H1 (cell line): ENCODE data around the gene PSMF1. TPM values are rescaled to one million over a fixed set of nuclear protein-coding genes. Genes with fewer than 3 reads are reported as not detected.

ENCODE experiments used
- CTCF ChIA-PET: fragments of 300-600 bp; sonication (Branson Sonifier 250); formaldehyde crosslinking; loops from one replicate; lab custom pipeline; 2021; ENCODE audit not compliant: partially characterized antibody; lab: Charles Lee
- POLR2A ChIA-PET: fragments of 300-600 bp; sonication (Branson Sonifier 250); formaldehyde crosslinking; loops from one replicate; lab custom pipeline; 2021; ENCODE audit warnings: inconsistent platforms; ENCODE audit not compliant: partially characterized antibody; lab: Charles Lee
- DNase-seq, 2 experiments: peaks; one replicate each; pipeline versions ENCODE4 v3.0.0 to v3.0.0-alpha.2; 2010 to 2022; ENCODE audit warnings: low spot score in 2 of 2, low read depth in 1 of 2, mixed read lengths in 1 of 2
- FAIRE-seq: peaks from 2 replicates; lab custom pipeline; 2011; peaks lifted over from hg19 to GRCh38; lab: Jason Lieb, UNC
- H2AFZ ChIP-seq: 2 replicates; pipeline ENCODE4 v1.8.1; 2012; ENCODE audit warnings: low read length, inconsistent platforms
- H2AK5ac ChIP-seq: 2 replicates; pipeline ENCODE4 v1.6.1; 2013; ENCODE audit warnings: low read depth, low read length
- H2BK120ac ChIP-seq: replicated peaks from 2 replicates; pipeline ENCODE3; 2013; ENCODE audit warnings: low read depth, low read length, inconsistent platforms
- H2BK12ac ChIP-seq: 2 replicates; pipeline ENCODE4 v1.6.1; 2013; ENCODE audit warnings: low read depth, low read length
- H2BK15ac ChIP-seq: 2 replicates; pipeline ENCODE4 v1.6.1; 2013; ENCODE audit warnings: low read length
- H2BK20ac ChIP-seq: 2 replicates; pipeline ENCODE4 v1.6.1; 2013; ENCODE audit warnings: low read length
- H2BK5ac ChIP-seq: 2 replicates; pipeline ENCODE4 v1.6.1; 2013; ENCODE audit warnings: low read depth, low read length
- H3K14ac ChIP-seq: 2 replicates; pipeline ENCODE4 v1.6.1; 2013; ENCODE audit warnings: inconsistent platforms; ENCODE audit not compliant: insufficient read length
- H3K18ac ChIP-seq: 2 replicates; pipeline ENCODE4 v1.6.1; 2013; ENCODE audit warnings: low read length; ENCODE audit errors: extremely low read depth
- H3K23ac ChIP-seq: 2 replicates; pipeline ENCODE4 v1.6.1; 2013; ENCODE audit warnings: inconsistent platforms; ENCODE audit not compliant: insufficient read length
- H3K23me2 ChIP-seq: 2 replicates; pipeline ENCODE4 v1.6.1; 2013; ENCODE audit warnings: low read depth, low read length
- H3K27ac ChIP-seq: 2 replicates; pipeline ENCODE4 v1.6.1; 2011; ENCODE audit warnings: low read depth, low read length, inconsistent platforms
- H3K27me3 ChIP-seq, 4 experiments: replicated peaks in 1 of 4; 1 replicate in 1 of 4; 2 replicates in 3 of 4; pipeline versions ENCODE4 v1.6.1 to v1.8.1; 2011 to 2013; ENCODE audit warnings: low read length in 3 of 4, mild to moderate bottlenecking in 3 of 4, inconsistent platforms in 2 of 4, mixed read lengths in 2 of 4, moderate library complexity in 1 of 4; ENCODE audit not compliant: control insufficient read depth in 3 of 4, insufficient read depth in 3 of 4; ENCODE audit errors: extremely low read depth in 1 of 4
- H3K36me3 ChIP-seq, 4 experiments: 2 replicates each; pipeline versions ENCODE4 v1.6.1 to v1.8.1; 2011 to 2013; ENCODE audit warnings: mild to moderate bottlenecking in 4 of 4, low read length in 3 of 4, moderate library complexity in 2 of 4, control low read depth in 1 of 4, inconsistent platforms in 1 of 4; ENCODE audit not compliant: insufficient read depth in 4 of 4, control insufficient read depth in 2 of 4
- H3K4ac ChIP-seq: replicated peaks from 2 replicates; pipeline ENCODE3; 2013; ENCODE audit warnings: low read length, low read depth, mixed read lengths, inconsistent platforms; ENCODE audit not compliant: insufficient read length
- H3K4me1 ChIP-seq, 4 experiments: replicated peaks in 1 of 4; 1 replicate in 1 of 4; 2 replicates in 3 of 4; pipeline versions ENCODE4 v1.6.1 to v1.8.1; 2011 to 2013; ENCODE audit warnings: low read length in 3 of 4, inconsistent platforms in 2 of 4, mixed read lengths in 1 of 4; ENCODE audit not compliant: insufficient read depth in 4 of 4, control insufficient read depth in 3 of 4
- H3K4me2 ChIP-seq, 2 experiments: 2 replicates each; pipeline versions ENCODE4 v1.6.1 to v1.8.1; 2011 to 2013; ENCODE audit warnings: low read depth in 2 of 2, low read length in 2 of 2, control low read depth in 1 of 2, inconsistent platforms in 1 of 2, mild to moderate bottlenecking in 1 of 2; ENCODE audit not compliant: insufficient read depth in 1 of 2
- H3K4me3 ChIP-seq, 4 experiments: fragments of 200-600, 300-600 bp in 1 of 4; sonication (generic), shearing (Covaris generic), sonication (Bioruptor Twin) in 1 of 4; 2 replicates each; pipeline versions ENCODE4 v1.5.1 to v1.8.1; 2011 to 2016; ENCODE audit warnings: low read length in 4 of 4, low read depth in 3 of 4, control low read depth in 2 of 4, inconsistent platforms in 2 of 4, mild to moderate bottlenecking in 2 of 4, mixed read lengths in 1 of 4, moderate library complexity in 1 of 4; ENCODE audit not compliant: insufficient read depth in 2 of 4; ENCODE audit errors: extremely low read depth in 1 of 4
- H3K56ac ChIP-seq: replicated peaks from 2 replicates; pipeline ENCODE3; 2013; ENCODE audit warnings: low read depth, mild to moderate bottlenecking, mixed read lengths, low read length, inconsistent platforms; ENCODE audit not compliant: insufficient read length
- H3K79me1 ChIP-seq: 2 replicates; pipeline ENCODE4 v1.6.1; 2013; ENCODE audit warnings: low read depth, low read length, control low read depth
- H3K79me2 ChIP-seq, 2 experiments: 2 replicates each; pipeline versions ENCODE4 v1.6.1 to v1.8.1; 2012 to 2013; ENCODE audit warnings: low read length in 2 of 2, mild to moderate bottlenecking in 2 of 2, inconsistent platforms in 1 of 2; ENCODE audit not compliant: insufficient read depth in 2 of 2, control insufficient read depth in 1 of 2
- H3K9ac ChIP-seq, 4 experiments: replicated peaks in 1 of 4; 1 replicate in 1 of 4; 2 replicates in 3 of 4; pipeline versions ENCODE4 v1.6.1 to v1.8.1; 2011 to 2013; ENCODE audit warnings: low read depth in 3 of 4, low read length in 3 of 4, control low read depth in 2 of 4, mild to moderate bottlenecking in 2 of 4, moderate library complexity in 2 of 4, inconsistent platforms in 1 of 4; ENCODE audit errors: extremely low read depth in 1 of 4
- H3K9me3 ChIP-seq, 2 experiments: 2 replicates each; pipeline versions ENCODE4 v1.6.1 to v1.8.1; 2012 to 2013; ENCODE audit warnings: mild to moderate bottlenecking in 2 of 2, moderate library complexity in 2 of 2, control low read depth in 1 of 2, inconsistent platforms in 1 of 2, low read depth in 1 of 2, low read length in 1 of 2, mixed read lengths in 1 of 2; ENCODE audit not compliant: insufficient read depth in 2 of 2
- H4K20me1 ChIP-seq, 2 experiments: replicated peaks in 1 of 2; 2 replicates each; pipeline versions ENCODE3 to v1.8.1; 2011 to 2013; ENCODE audit warnings: inconsistent platforms in 2 of 2, low read length in 2 of 2, mild to moderate bottlenecking in 1 of 2; ENCODE audit not compliant: insufficient read depth in 2 of 2, control insufficient read depth in 1 of 2
- H4K5ac ChIP-seq: 2 replicates; pipeline ENCODE4 v1.6.1; 2013; ENCODE audit warnings: low read length, low read depth, mixed read lengths, inconsistent platforms; ENCODE audit not compliant: insufficient read length
- H4K8ac ChIP-seq: 2 replicates; pipeline ENCODE4 v1.8.0; 2013; ENCODE audit warnings: mild to moderate bottlenecking, moderate library complexity, low read length, inconsistent platforms; ENCODE audit not compliant: insufficient read depth; ENCODE audit errors: extremely low read depth
- H4K91ac ChIP-seq: replicated peaks from 2 replicates; pipeline ENCODE3; 2013; ENCODE audit warnings: low read length, mixed read lengths, inconsistent platforms; ENCODE audit not compliant: insufficient read length
- CTCF ChIP-seq, 3 experiments: IDR thresholded peaks; 1 replicate in 2 of 3; 2 replicates in 1 of 3; pipeline versions ENCODE4 v1.5.1 to v1.6.1; 2011; ENCODE audit warnings: low read length in 3 of 3, mild to moderate bottlenecking in 3 of 3, inconsistent platforms in 2 of 3, low read depth in 1 of 3, moderate library complexity in 1 of 3; ENCODE audit not compliant: insufficient read depth in 1 of 3; ENCODE audit errors: control extremely low read depth in 1 of 3
- E2F6 ChIP-seq: IDR thresholded peaks from 2 replicates; pipeline ENCODE4 v1.6.1; 2012; ENCODE audit warnings: inconsistent platforms
- HDAC6 ChIP-seq: IDR thresholded peaks from one replicate; pipeline ENCODE4 v1.7.1; 2012; ENCODE audit warnings: low read depth, mild to moderate bottlenecking, inconsistent platforms, low read length, moderate library complexity
- KDM4A ChIP-seq: IDR thresholded peaks from one replicate; pipeline ENCODE4 v1.7.1; 2012; ENCODE audit warnings: low read depth, mild to moderate bottlenecking, moderate library complexity, low read length, inconsistent platforms; ENCODE audit not compliant: severe bottlenecking
- PHF8 ChIP-seq: fragments of 200-600 bp; sonication (generic); conservative IDR thresholded peaks from 2 replicates; pipeline ENCODE4 v1.7.1; 2012; ENCODE audit warnings: low read depth, mild to moderate bottlenecking, inconsistent platforms, low read length, moderate library complexity
- TEAD4 ChIP-seq: IDR thresholded peaks from 2 replicates; pipeline ENCODE4 v1.6.1; 2012; ENCODE audit warnings: low read depth, low read length, inconsistent platforms, mixed read lengths
- WGBS, 2 experiments: shearing (Covaris generic) in 1 of 2; methylation state at CpG; one replicate each; pipeline versions ENCODE4 v1.1.6 to v1.1.7; 2013 to 2015; ENCODE audit warnings: low lambda C conversion rate in 2 of 2, mixed read lengths in 2 of 2, inconsistent platforms in 1 of 2, low coverage in 1 of 2, missing lambda C conversion rate in 1 of 2; ENCODE audit not compliant: insufficient replicate concordance in 2 of 2, insufficient coverage in 1 of 2, insufficient read length in 1 of 2; ENCODE audit errors: extremely low coverage in 1 of 2, missing lambda C conversion rate in 1 of 2; 5-methylcytosine and 5-hydroxymethylcytosine counted together
- polyA plus RNA-seq, 7 experiments: library from polyadenylated mRNA; depleted of rRNA in 3 of 7; stranded (reverse) in 5 of 7; unstranded in 2 of 7; fragments of >200 nt in 5 of 7; fragments of 200-250 nt in 2 of 7; gene quantifications; 1 replicate in 5 of 7; 2 replicates in 1 of 7; 4 replicates in 1 of 7; pipeline versions ENCODE4 v1.2.1 to v1.2.3, GENCODE V29; 2011 to 2013; ENCODE audit warnings: missing spikeins in 2 of 7, mixed read lengths in 2 of 7
- total RNA-seq: library from RNA; stranded (reverse); fragmentation: NEBNext Ultra II Directional; extraction: Animal tissue kit (Norgen Biotek cat#: 25700); gene quantifications from 2 replicates; pipeline ENCODE4 v1.2.1, GENCODE V29; 2021

The PSMF1 gene
- total and polyA plus RNA-seq, 2 of the 8 experiments (the other 6 are each of a cell fraction or from before 2014, with no cell fraction given): 106 to 159 TPM

GRCh38 chr20:1173698-1174097, 55.3 kb downstream of the PSMF1 start:
- H3K4me3 ChIP-seq: no peak overlapping the region
- 83% methylated on average over 4 of the region's 4 CpGs; no CpG with 5 or more reads in 1 of the 2 experiments for WGBS, 2 experiments
- no peak overlapping the region for H2BK5ac ChIP-seq
- H2AFZ ChIP-seq: no peak overlapping the region
- H3K4ac ChIP-seq: no peak overlapping the region
- FAIRE-seq (no peak), DNase-seq (no peak)
- no peak overlapping the region for H3K14ac ChIP-seq
- H2BK15ac ChIP-seq: no peak overlapping the region
- peaks cover 0 to 10% (median 6%) of the 10 kb centered on the region in 4 experiments; a peak in 6 of 8 replicates for H3K36me3 ChIP-seq
- no peaks in the 10 kb centered on the region for H3K4me1 ChIP-seq
- H4K8ac ChIP-seq: no peak overlapping the region
- no peak overlapping the region for H2BK12ac ChIP-seq
- H4K5ac ChIP-seq: no peak overlapping the region
- H2BK120ac ChIP-seq: no peak overlapping the region
- H3K23ac ChIP-seq: no peak overlapping the region
- no peaks in the 10 kb centered on the region for H3K23me2 ChIP-seq
- no peak overlapping the region for H3K4me2 ChIP-seq
- POLR2A ChIA-PET: interaction anchor here (0.8 kb wide), 1 partner anchor 10 kb away, joined by 3 read pairs; no protein-coding TSS in a partner anchor
- no peak overlapping the region for H3K9ac ChIP-seq
- H4K20me1 ChIP-seq: peaks cover 4 to 30% of the 10 kb centered on the region in 2 experiments
- H3K18ac ChIP-seq: no peak overlapping the region
- TF ChIP-seq PHF8 (no peak), HDAC6 (no peak), KDM4A (no peak), TEAD4 (no peak), E2F6 (no peak), CTCF (IDR thresholded peaks at IDR 0.05; ENCODE audit: control extremely low read depth in 1 of 3, insufficient read depth in 1 of 3, low read depth in 1 of 3, low read length in 3 of 3) (no peak)
- no peaks in the 10 kb centered on the region for H3K27me3 ChIP-seq
- H3K56ac ChIP-seq: no peak overlapping the region
- no peak overlapping the region for H2AK5ac ChIP-seq
- H4K91ac ChIP-seq: no peak overlapping the region
- H2BK20ac ChIP-seq: no peak overlapping the region
- H3K79me2 ChIP-seq: no peaks in the 10 kb centered on the region
- H3K79me1 ChIP-seq: peaks cover 2% of the 10 kb centered on the region
- CTCF ChIA-PET: interaction anchor here (0.6 to 3.0 kb wide), 2 partner anchors 12 to 329 kb away, joined by 3 to 27 read pairs; partner anchors contain the start of gene TMEM74B
- H3K9me3 ChIP-seq: no peaks in the 10 kb centered on the region
- no peak overlapping the region for H3K27ac ChIP-seq
